Activated CD4-positive, alpha-beta memory T cell treated with anti-CD3 and anti-CD28 coated beads, Interleukin-2, amount 10 ng/mL, durations not matched to agents 7 days and 5 days (primary cell): Measurements from ENCODE around the gene CDK6. TPM values are rescaled to one million over a fixed set of nuclear protein-coding genes. Genes with fewer than 3 reads are reported as not detected.

ENCODE experiments used
- CTCF ChIA-PET: fragments of 350-600 bp; sonication (Branson Sonifier 250); formaldehyde crosslinking; loops from one replicate; lab custom pipeline; 2021; ENCODE audit warnings: antibody characterized with exemption, inconsistent platforms; lab: Charles Lee
- POLR2A ChIA-PET: fragments of 350-600 bp; sonication (Branson Sonifier 250); formaldehyde crosslinking; loops from one replicate; lab custom pipeline; 2021; ENCODE audit warnings: antibody characterized with exemption; lab: Charles Lee
- DNase-seq: peaks from one replicate; pipeline ENCODE4 v3.0.0-alpha.2; 2020
- H3K27ac Mint-ChIP-seq: one replicate; pipeline ENCODE4 v1.8.0; 2021; ENCODE audit warnings: mild to moderate bottlenecking, mixed read lengths
- H3K27me3 Mint-ChIP-seq: one replicate; pipeline ENCODE4 v1.8.0; 2021; ENCODE audit warnings: mixed read lengths
- H3K36me3 Mint-ChIP-seq: one replicate; pipeline ENCODE4 v1.8.0; 2021; ENCODE audit warnings: low read depth, mixed read lengths
- H3K4me1 Mint-ChIP-seq: one replicate; pipeline ENCODE4 v1.8.0; 2021; ENCODE audit warnings: mixed read lengths
- H3K4me3 Mint-ChIP-seq: one replicate; pipeline ENCODE4 v1.8.0; 2021; ENCODE audit warnings: mild to moderate bottlenecking, mixed read lengths
- H3K9me3 Mint-ChIP-seq: one replicate; pipeline ENCODE4 v1.8.0; 2021; ENCODE audit warnings: mixed read lengths
- total RNA-seq, 2 experiments: library from RNA; stranded (reverse); gene quantifications; one replicate each; pipeline ENCODE4 v1.2.3, GENCODE V29; 2021

The CDK6 gene
- total RNA-seq, 2 experiments from 2014 or later, result 105 TPM

DNA sequence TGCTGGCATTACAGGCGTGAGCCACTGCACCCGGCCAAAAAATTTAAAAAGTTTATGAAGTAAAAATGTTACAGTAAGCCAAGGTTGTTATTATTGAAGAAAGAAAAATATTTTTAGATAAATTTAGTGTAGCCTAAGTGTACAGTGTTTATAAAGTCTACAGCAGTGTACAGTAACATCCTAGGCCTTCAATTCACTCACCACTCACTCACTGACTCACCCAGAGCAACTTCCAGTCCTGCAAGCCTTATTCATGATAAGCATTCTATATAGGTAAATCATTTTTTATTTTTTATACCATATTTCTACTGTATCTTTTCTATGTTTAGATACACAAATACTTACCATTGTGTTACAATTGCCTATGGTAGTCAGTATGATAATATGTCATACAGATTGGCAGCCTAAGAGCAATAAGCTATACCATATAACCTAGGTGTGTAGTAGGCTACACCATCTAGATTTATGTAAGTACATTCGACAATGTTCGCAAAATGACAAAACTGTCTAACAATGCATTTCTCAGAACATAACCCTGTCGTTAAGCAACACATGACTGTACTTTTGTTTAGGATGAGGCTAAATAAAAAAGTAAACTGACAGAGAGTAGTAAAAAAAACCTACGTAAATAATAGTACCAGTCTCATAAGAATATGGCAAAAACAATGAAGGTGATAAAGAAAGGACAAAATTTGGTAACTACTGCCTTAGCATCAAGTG is 168.4 kb downstream of the CDK6 start:
- DNase-seq, result no peak
- POLR2A ChIA-PET, result no interaction called here
- Mint-ChIP-seq H3K4me1 (peaks cover 73% of the 10 kb centered on the region), H3K27me3 (no peaks in the 10 kb centered on the region), H3K9me3 (peaks cover 6% of the 10 kb centered on the region), H3K27ac (peak overlapping the region; percentile 29), H3K36me3 (peaks cover 65% of the 10 kb centered on the region), H3K4me3 (no peak overlapping the region)
- CTCF ChIA-PET, result no interaction called here

DNA sequence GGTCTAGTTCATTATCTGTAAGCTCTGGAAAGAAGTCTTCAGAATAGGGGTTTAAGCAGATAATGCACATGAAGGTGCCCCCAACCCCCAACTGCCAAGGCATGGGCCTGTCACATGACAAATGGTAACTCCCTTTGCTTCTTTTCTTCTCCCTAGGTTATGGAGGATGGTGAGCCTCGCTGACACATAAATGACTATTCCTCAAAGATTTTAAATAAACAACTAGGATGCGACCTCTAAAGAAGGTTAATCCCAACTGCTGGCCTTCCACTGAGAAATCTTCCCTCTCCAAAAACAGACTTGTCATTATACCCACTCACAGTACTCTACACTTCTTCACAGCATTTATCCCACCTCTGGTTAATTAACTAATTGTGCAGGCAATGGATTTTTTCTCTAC is 170.4 kb downstream of the CDK6 start:
- no peak for DNase-seq
- ChIA-PET CTCF (interaction anchor here (1.2 to 1.9 kb wide), 3 partner anchors 17 to 45 kb away, joined by 3 to 6 read pairs (median 5); no protein-coding TSS in a partner anchor), POLR2A (interaction anchor here (0.8 to 2.6 kb wide), 4 partner anchors 8 to 165 kb away, joined by 4 to 21 read pairs (median 10); no protein-coding TSS in a partner anchor)
- peak overlapping the region; percentile 92 for H3K27ac Mint-ChIP-seq
- H3K9me3 Mint-ChIP-seq, result peaks cover 6% of the 10 kb centered on the region
- H3K27me3 Mint-ChIP-seq, result no peaks in the 10 kb centered on the region
- H3K36me3 Mint-ChIP-seq, result peaks cover 48% of the 10 kb centered on the region
- no peak overlapping the region for H3K4me3 Mint-ChIP-seq
- H3K4me1 Mint-ChIP-seq, result peaks cover 56% of the 10 kb centered on the region

DNA sequence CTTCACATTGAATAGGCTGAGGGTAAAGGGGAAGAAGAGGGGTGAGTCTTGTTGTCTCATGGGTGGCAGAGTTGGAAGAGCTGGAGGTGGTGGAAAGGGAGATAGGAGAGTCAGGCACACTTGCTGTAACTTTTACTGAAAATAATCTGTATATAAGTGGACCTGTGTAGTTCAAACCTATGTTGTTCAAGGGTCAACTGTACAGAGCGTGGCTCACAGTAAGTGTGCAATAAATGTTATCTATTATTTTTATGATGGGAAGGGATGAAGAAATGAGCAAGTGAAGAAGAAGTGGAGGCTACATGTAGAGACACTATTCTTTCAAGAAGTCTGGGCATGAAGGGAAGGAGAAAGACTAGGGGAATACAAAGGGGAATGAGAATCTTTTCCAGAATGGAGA is 174.7 kb downstream of the CDK6 start:
- CTCF ChIA-PET, result no interaction called here

DNA sequence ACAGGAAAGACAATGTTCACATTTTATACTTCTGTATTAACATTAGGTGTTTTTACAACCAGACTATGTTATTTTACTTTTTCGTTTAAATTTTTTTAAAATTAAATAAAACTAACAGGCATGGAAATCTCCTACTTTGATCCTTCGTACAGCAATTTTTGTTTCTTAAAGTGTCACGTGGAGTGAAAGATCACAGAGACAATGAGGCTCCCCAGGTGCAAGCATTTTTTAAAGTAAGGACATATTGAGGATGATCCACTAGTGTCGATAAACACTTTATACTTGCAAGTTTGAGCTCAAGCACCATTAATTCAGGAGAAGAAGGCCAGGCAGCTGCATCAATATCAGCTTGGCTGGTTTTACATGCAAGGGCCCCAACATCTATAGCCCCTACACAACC is 177.7 kb downstream of the CDK6 start:
- Mint-ChIP-seq H3K9me3 (no peaks in the 10 kb centered on the region), H3K27ac (no peak overlapping the region), H3K36me3 (peaks cover 29% of the 10 kb centered on the region), H3K4me3 (no peak overlapping the region), H3K27me3 (no peaks in the 10 kb centered on the region), H3K4me1 (peaks cover 33% of the 10 kb centered on the region)
- POLR2A ChIA-PET, result no interaction called here
- no peak for DNase-seq
- CTCF ChIA-PET, result no interaction called here

More for the DNA sequence above, 174.7 kb downstream of the CDK6 start:
- no peak for DNase-seq
- Mint-ChIP-seq H3K4me3 (no peak overlapping the region), H3K36me3 (peaks cover 28% of the 10 kb centered on the region), H3K9me3 (peaks cover 6% of the 10 kb centered on the region), H3K27me3 (no peaks in the 10 kb centered on the region), H3K4me1 (peaks cover 44% of the 10 kb centered on the region), H3K27ac (no peak overlapping the region)
- POLR2A ChIA-PET, result interaction anchor here (1.1 kb wide), 1 partner anchor 171 kb away, joined by 4 read pairs; no protein-coding TSS in a partner anchor

DNA sequence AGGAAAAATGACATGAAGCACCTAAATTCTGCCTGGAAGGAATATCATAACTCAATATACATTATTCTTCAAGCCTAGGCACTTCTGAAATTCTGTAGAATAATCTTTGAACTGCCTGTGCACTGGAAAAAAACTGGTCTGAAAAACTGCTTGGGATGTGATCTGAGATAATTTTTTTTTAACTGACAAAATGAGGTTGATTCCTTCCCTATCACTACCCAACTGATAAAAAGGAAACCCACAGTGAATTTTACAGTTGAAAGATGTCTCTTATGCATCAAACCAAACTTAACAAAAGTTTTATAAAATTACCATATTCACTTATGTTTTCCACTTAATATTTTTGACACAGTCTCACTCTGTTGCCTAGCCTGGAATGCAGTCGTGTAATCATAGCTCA is 179.0 kb downstream of the CDK6 start:
- no peak overlapping the region for H3K4me3 Mint-ChIP-seq
- no peaks in the 10 kb centered on the region for H3K9me3 Mint-ChIP-seq
- POLR2A ChIA-PET, result interaction anchor here (1.0 kb wide), 1 partner anchor 28 kb away, joined by 3 read pairs; no protein-coding TSS in a partner anchor
- H3K27me3 Mint-ChIP-seq, result no peaks in the 10 kb centered on the region
- DNase-seq, result no peak
- peaks cover 44% of the 10 kb centered on the region for H3K4me1 Mint-ChIP-seq
- CTCF ChIA-PET, result no interaction called here
- no peak overlapping the region for H3K27ac Mint-ChIP-seq
- peaks cover 36% of the 10 kb centered on the region for H3K36me3 Mint-ChIP-seq

DNA sequence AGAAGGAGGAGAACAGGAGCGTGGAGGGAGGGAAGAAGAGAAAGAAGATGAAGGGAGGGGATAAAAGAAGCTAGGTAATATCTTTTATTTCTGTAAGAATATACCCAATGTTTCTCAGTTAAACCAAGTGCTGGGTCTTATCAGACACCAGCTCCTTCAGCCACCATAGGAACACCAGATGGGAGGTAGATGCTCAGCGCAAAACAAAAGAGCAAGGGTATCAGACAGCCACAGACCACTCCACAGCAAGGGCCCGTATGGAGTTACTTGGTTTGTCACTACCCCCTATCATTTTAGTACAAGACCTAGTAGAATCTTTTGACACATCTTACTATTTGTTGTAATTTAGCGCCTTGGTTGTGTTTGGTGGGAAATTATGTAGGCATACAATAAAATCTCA is 180.3 kb downstream of the CDK6 start:
- peaks cover 54% of the 10 kb centered on the region for H3K4me1 Mint-ChIP-seq
- CTCF ChIA-PET, result interaction anchor here (1.8 kb wide), 1 partner anchor 35 kb away, joined by 5 read pairs; no protein-coding TSS in a partner anchor
- H3K27me3 Mint-ChIP-seq, result no peaks in the 10 kb centered on the region
- POLR2A ChIA-PET, result interaction anchor here (0.9 to 1.9 kb wide), 3 partner anchors 11 to 29 kb away, joined by 3 to 5 read pairs (median 4); no protein-coding TSS in a partner anchor
- no peak for DNase-seq
- no peaks in the 10 kb centered on the region for H3K9me3 Mint-ChIP-seq
- no peak overlapping the region for H3K4me3 Mint-ChIP-seq
- no peak overlapping the region for H3K27ac Mint-ChIP-seq
- peaks cover 47% of the 10 kb centered on the region for H3K36me3 Mint-ChIP-seq

DNA sequence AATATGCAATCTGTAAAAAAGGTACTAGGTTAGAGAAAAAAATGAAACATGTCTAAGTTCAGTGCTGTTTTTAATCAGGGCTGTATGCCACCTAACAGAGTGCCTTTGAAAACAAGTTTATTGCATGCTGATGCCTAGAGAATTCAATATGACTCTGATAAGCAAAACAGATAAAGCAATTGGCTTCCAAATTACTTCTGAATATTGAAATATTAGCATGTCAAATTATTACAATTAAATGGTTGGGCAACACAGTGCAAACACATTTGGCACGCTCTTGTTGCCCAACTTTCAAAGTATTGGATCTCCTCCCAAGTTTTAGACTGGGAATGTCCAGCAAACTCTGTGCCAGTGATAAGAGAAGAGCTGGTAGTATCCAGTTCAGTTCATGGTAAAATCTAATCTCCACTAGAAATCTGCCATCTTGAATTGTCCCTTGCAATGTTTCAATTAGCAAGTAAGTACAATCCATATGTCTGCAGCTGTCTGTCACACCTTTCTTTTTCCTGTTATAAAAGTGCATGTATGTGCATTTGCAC is 181.0 kb downstream of the CDK6 start:
- H3K4me1 Mint-ChIP-seq, result peaks cover 55% of the 10 kb centered on the region
- peaks cover 47% of the 10 kb centered on the region for H3K36me3 Mint-ChIP-seq
- no peaks in the 10 kb centered on the region for H3K27me3 Mint-ChIP-seq
- POLR2A ChIA-PET, result interaction anchor here (0.8 to 1.9 kb wide), 4 partner anchors 10 to 30 kb away, joined by 3 to 5 read pairs (median 4); no protein-coding TSS in a partner anchor
- H3K27ac Mint-ChIP-seq, result no peak overlapping the region
- no peak for DNase-seq
- no peaks in the 10 kb centered on the region for H3K9me3 Mint-ChIP-seq
- H3K4me3 Mint-ChIP-seq, result no peak overlapping the region
- CTCF ChIA-PET, result interaction anchor here (1.5 to 1.8 kb wide), 2 partner anchors 34 to 177 kb away, joined by 4 to 5 read pairs; no protein-coding TSS in a partner anchor

DNA sequence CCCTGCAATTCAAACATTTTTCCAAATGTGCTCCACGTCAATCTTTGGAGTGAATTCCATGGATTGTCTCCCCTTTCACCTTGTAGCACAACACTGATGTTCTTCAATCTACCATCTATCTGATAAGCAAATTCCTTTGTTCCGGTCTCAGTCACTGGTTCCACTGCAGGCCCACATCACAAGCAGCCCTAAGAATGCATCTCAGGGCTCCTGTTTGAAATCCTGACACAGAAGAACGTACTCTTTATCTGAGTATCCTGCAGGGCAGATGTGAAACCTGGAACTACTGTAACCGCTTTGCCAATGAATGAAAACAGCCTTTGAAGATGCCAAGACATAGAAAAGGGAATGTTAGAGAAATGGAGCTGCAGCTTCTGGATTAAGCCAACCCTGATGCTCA is 183.2 kb downstream of the CDK6 start:
- Mint-ChIP-seq H3K9me3 (no peaks in the 10 kb centered on the region), H3K4me3 (no peak overlapping the region), H3K27me3 (no peaks in the 10 kb centered on the region), H3K4me1 (peaks cover 63% of the 10 kb centered on the region), H3K27ac (no peak overlapping the region), H3K36me3 (peaks cover 44% of the 10 kb centered on the region)
- ChIA-PET POLR2A (interaction anchor here (1.0 to 2.0 kb wide), 5 partner anchors 9 to 64 kb away, joined by 3 to 8 read pairs (median 4); no protein-coding TSS in a partner anchor), CTCF (interaction anchor here (1.0 kb wide), 1 partner anchor 62 kb away, joined by 5 read pairs; no protein-coding TSS in a partner anchor)
- no peak for DNase-seq

DNA sequence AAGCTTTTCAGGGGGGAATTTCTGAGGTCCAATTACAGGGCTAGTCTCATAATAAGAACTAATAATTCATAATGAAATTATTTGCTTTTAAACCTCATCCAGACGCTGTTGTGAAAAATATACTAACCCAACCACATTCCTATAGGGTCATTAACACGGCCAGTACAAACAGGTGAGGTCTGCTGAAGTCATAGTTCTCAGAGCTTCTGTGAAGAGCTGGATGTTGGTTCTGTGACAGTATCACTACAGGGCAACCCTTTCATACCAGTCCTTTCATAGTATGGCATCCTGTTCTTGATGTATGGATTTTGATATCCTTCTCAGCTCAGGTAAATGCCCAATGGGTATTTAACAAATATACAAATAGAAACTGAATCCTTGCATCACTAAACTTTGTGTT is 183.8 kb downstream of the CDK6 start:
- no peak overlapping the region for H3K27ac Mint-ChIP-seq

DNA sequence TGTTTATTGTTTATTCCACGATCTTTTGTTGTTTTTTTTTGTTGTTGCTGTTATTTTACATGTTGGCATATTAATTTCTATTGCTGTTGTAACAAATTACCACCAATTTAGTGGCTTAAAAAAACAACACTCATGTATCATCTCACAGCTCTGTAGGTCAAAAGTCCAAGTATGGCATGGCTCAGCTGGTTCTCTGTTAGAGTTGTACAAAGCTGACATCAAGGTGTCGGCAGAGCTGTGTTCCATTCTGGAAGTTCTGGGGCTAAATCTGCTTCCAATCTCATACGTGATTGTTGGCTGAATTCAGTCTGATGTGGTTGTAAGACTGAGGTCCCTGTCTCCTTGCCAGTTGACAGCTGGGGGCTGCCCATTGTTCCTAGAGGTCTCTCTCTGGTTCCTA is 186.0 kb downstream of the CDK6 start:
- DNase-seq, result no peak
- Mint-ChIP-seq H3K27me3 (no peaks in the 10 kb centered on the region), H3K27ac (no peak overlapping the region), H3K36me3 (peaks cover 37% of the 10 kb centered on the region), H3K4me3 (no peak overlapping the region), H3K4me1 (peaks cover 78% of the 10 kb centered on the region), H3K9me3 (no peaks in the 10 kb centered on the region)
- POLR2A ChIA-PET, result interaction anchor here (2.2 kb wide), 1 partner anchor 29 kb away, joined by 6 read pairs; no protein-coding TSS in a partner anchor
- CTCF ChIA-PET, result interaction anchor here (1.2 to 1.9 kb wide), 3 partner anchors 14 to 203 kb away, joined by 3 to 7 read pairs (median 6); partner anchors contain the start of gene GATAD1

More for the DNA sequence above, 183.8 kb downstream of the CDK6 start:
- CTCF ChIA-PET, result interaction anchor here (1.0 kb wide), 1 partner anchor 62 kb away, joined by 5 read pairs; no protein-coding TSS in a partner anchor
- H3K36me3 Mint-ChIP-seq, result peaks cover 45% of the 10 kb centered on the region
- H3K4me3 Mint-ChIP-seq, result no peak overlapping the region
- H3K4me1 Mint-ChIP-seq, result peaks cover 68% of the 10 kb centered on the region
- DNase-seq, result no peak
- no peaks in the 10 kb centered on the region for H3K27me3 Mint-ChIP-seq
- POLR2A ChIA-PET, result interaction anchor here (1.0 to 2.0 kb wide), 5 partner anchors 8 to 65 kb away, joined by 3 to 8 read pairs (median 4); no protein-coding TSS in a partner anchor
- no peaks in the 10 kb centered on the region for H3K9me3 Mint-ChIP-seq

DNA sequence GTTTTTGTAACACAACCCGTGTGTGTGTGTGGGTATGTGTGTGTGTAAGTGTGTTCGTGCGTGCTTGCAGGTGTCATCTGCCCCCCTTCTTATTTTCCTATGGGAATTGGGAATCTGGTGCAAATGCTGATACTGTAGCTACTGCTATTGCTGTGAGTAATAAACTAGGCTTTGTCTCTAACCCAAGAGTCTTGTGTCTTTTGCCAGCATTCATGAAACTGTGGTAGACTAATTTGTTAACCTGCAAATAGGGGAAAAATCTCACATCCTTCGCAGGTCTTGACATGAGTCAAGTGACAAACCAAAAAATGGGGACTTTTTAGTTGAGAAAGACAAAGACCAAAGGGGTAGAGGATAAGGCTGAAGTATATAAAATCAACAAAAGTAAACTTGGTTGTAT is 188.3 kb downstream of the CDK6 start:
- peaks cover 86% of the 10 kb centered on the region for H3K4me1 Mint-ChIP-seq
- ChIA-PET CTCF (no interaction called here), POLR2A (interaction anchor here (1.0 to 3.5 kb wide), 4 partner anchors 15 to 184 kb away, joined by 3 to 17 read pairs (median 4); no protein-coding TSS in a partner anchor)
- H3K9me3 Mint-ChIP-seq, result no peaks in the 10 kb centered on the region
- DNase-seq, result no peak
- H3K27ac Mint-ChIP-seq, result peak overlapping the region; percentile 60
- H3K4me3 Mint-ChIP-seq, result no peak overlapping the region
- peaks cover 40% of the 10 kb centered on the region for H3K36me3 Mint-ChIP-seq
- H3K27me3 Mint-ChIP-seq, result no peaks in the 10 kb centered on the region

DNA sequence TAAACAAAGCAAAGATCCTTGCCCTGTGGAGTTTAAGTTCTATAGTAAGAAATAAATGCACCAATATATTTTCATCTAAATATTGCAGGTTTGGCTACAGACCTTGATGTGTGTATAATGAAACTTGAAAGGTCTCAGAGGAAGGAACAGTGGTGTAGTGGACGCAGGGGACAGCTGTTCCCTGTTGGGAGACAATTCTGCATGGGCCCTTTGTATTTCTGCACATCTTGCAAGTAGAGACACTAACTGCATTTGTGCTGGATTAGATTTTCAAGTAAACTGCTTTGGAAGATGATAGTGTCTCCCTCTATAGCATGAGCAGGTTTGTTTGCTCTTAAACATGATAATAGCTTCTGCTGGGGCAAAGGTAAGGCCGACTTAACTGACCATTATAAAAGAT is 188.7 kb downstream of the CDK6 start:
- ChIA-PET CTCF (no interaction called here), POLR2A (interaction anchor here (1.0 to 3.5 kb wide), 2 partner anchors 14 to 185 kb away, joined by 3 to 17 read pairs; no protein-coding TSS in a partner anchor)
- Mint-ChIP-seq H3K36me3 (peaks cover 39% of the 10 kb centered on the region), H3K4me1 (peaks cover 84% of the 10 kb centered on the region), H3K27ac (peak overlapping the region; percentile 60), H3K4me3 (no peak overlapping the region), H3K9me3 (no peaks in the 10 kb centered on the region), H3K27me3 (no peaks in the 10 kb centered on the region)
- DNase-seq, result no peak
